D721Med (cell line): ENCODE measurements around the gene BCL7A.

Experiments used
- DNase-seq: peaks from one replicate; pipeline ENCODE4 v3.0.0; 2011; ENCODE audit warnings: low spot score; ENCODE audit not compliant: insufficient read length
- FAIRE-seq: peaks from 2 replicates; lab custom pipeline; 2011; peaks lifted over from hg19 to GRCh38; lab: Jason Lieb, UNC
- TF ChIP-seq, protein P1 (sequence below): IDR thresholded peaks from 2 replicates; pipeline ENCODE4 v1.5.1; 2012; ENCODE audit warnings: mild to moderate bottlenecking, control low read depth; ENCODE audit not compliant: insufficient read depth; ENCODE audit errors: missing control alignments

BCL7A gene

DNA sequence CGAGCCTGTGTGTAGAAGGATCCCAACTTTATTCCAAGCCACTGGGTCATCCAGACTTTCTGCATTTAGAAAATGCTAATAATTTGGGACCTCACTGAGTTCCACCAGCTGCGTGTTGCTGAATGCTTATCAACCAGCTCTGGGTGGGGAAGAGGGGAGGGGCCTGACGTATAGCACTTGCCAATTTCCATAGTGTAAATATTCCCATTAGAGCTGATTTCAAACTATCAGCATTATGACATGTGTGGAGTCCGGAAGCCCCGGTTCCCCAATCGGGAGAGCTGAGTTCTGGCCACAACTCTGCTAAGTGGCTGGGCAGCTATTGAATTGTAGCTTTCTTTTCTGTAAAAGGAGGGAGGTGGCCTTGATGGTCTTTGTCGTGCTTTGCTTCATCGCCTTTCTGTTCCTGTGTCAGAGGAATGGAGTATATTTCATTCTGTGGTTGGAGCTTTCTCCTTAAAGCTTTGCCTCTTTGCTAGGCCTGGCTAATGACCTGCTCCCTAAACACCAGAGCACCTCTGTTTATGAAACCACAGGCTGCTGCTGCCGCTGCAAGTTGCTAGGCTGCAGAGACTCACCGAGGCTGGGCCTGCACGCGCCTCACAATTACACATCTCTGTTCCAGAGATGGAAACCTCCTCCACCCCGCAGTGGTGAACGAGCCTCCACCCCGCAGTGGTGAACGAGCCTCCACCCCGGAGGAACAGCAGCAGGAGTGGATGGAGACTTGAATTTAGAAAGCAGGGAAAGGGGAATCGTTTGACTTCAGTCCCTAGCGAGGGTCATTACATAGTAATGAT, 7.7 kb upstream of the BCL7A start:
- TF ChIP-seq, protein P1, sequence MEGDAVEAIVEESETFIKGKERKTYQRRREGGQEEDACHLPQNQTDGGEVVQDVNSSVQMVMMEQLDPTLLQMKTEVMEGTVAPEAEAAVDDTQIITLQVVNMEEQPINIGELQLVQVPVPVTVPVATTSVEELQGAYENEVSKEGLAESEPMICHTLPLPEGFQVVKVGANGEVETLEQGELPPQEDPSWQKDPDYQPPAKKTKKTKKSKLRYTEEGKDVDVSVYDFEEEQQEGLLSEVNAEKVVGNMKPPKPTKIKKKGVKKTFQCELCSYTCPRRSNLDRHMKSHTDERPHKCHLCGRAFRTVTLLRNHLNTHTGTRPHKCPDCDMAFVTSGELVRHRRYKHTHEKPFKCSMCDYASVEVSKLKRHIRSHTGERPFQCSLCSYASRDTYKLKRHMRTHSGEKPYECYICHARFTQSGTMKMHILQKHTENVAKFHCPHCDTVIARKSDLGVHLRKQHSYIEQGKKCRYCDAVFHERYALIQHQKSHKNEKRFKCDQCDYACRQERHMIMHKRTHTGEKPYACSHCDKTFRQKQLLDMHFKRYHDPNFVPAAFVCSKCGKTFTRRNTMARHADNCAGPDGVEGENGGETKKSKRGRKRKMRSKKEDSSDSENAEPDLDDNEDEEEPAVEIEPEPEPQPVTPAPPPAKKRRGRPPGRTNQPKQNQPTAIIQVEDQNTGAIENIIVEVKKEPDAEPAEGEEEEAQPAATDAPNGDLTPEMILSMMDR = no peak
- FAIRE-seq = no peak
- DNase-seq = no peak

DNA sequence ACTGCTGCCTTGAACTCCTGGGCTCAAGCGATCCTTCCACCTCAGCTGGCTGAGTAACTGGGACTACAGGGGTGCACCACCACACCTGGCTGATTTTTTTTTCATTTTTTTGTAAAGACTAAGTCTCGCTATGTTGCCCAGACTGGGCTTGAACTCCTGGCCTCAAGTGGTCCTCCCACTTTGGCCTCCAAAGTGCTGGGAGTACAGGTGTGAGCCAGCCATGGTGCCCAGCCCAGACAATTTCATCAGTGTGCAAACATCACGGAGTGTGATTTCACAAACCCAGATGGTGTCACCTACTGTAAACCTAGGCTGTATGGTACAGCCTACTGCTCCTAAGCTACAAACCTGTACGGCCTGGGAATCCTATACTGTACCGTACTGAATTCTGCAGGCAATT, 6.9 kb upstream of the BCL7A start:
- no peak for FAIRE-seq
- TF ChIP-seq, protein P1 = no peak
- no peak for DNase-seq

DNA sequence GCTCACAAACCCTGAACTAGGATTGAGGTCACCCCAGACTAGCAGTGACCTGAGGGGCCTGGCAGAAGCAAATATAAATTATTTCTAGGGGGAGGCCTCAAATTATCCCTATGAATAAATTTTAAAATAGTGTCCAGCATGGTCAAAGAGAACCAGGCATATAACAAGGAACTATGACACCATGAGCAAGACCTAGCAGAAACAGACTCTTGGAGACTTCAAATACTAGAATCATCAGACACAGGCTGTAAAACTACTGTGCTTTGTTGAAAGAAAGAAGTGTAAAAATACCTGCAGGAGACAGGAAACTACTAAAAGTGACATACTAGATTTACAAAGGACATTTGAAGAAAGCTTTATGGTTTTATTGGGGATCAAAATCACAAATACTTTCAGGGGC, 3.2 kb upstream of the BCL7A start:
- DNase-seq (no peak), FAIRE-seq (no peak)
- TF ChIP-seq, protein P1 = no peak

DNA sequence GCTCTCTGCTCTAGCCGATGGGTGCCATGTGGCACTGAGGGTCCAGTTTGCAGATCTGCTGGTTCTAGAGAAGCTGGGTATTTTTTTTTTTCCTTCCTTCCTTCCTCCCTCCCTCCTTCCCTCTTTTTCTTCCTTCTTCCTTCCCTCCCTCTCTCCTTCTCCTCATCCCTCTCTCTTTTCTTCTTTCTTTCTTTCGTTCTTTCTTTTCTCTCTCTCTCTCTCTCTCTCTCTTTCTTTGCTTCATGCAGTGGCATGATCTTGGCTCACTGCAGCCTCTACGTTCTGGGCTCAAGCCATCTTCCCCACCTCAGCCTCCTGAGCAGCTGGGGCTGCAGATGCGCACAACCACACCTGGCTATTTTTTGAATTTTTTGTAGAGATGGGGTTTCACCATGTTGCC, 2.7 kb upstream of the BCL7A start:
- TF ChIP-seq, protein P1 = no peak
- FAIRE-seq (no peak), DNase-seq (no peak)

DNA sequence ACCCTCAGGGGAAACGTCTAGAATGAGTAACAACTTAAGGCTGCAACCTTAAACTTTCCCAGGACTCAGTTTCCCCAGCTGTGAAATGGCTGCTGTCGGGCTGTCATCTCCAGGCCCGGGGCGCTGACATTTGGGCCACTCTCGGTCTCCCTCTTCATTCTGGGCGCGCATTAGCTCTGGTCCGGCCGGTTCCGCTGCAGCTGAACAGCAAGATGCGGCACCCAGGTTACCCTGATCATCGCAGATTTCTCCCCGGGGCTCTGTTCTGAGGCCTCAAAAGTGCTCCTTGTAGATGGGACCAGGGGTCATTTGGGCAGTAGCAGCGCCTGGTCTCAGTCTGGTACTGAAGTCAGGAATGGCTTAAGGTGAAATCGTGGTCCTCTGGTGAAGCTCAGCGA, 890 bp upstream of the BCL7A start:
- TF ChIP-seq, protein P1 = no peak
- FAIRE-seq = no peak
- no peak for DNase-seq

DNA sequence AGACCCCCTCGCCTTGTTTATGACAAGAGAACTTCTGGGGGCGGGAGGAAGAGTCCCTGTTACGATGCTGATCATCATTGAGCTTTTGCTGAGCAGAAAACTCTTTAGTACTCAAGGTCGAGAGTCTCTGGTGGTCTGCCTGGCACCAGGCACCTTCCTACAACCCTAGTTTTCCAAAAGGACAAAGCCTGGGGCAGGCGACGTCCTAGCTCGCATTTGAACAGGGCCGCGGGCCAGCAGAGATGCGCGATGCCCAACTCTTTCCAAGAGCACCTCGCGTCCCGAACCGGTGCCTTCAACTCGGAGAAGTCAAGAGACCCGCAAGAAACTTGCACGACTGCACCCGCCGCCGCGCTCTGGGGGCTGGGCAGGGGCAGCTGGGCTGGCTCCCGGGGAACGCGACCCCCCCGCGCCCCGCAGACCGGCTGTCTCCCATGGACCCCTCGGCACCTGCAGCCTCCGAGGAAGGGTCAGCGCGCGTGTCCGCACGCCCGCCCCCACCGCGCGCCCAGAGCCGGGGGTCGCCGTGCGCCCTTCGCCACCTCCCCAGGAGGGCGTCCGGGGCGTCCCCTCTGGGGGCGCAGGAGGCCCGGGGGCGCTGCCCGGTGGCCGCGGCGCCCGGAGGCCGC, 377 bp upstream of the BCL7A start:
- no peak for FAIRE-seq
- TF ChIP-seq, protein P1 = no peak

More for the DNA sequence above, 377 bp upstream of the BCL7A start:
- no peak for DNase-seq
